Muscle layer of duodenum (tissue), 2 donors: ENCODE measurements around the gene FTL.
"Not testable (repeated sequence)": the region's sequence is repeated elsewhere in the genome, so short reads cannot be mapped to it uniquely, and the experiment has no call there.

Source experiments
- H3K27ac ChIP-seq: one replicate; pipeline ENCODE4 v1.7.0; 2013; ENCODE audit warnings: mild to moderate bottlenecking, low read length
- H3K27me3 ChIP-seq: one replicate; pipeline ENCODE4 v1.7.0; 2013; ENCODE audit warnings: low read depth, mild to moderate bottlenecking, control low read depth, low read length
- H3K36me3 ChIP-seq, 2 donors: one replicate each; pipeline ENCODE4 v1.7.0; 2013; ENCODE audit warnings: low read length in 2 of 2, control low read depth in 1 of 2, mild to moderate bottlenecking in 1 of 2; ENCODE audit not compliant: insufficient read depth in 2 of 2, control insufficient read depth in 1 of 2
- H3K4me1 ChIP-seq, 2 donors: one replicate each; pipeline ENCODE4 v1.7.0; 2013; ENCODE audit warnings: low read length in 2 of 2, mild to moderate bottlenecking in 2 of 2, control low read depth in 1 of 2, moderate library complexity in 1 of 2; ENCODE audit not compliant: insufficient read depth in 2 of 2, control insufficient read depth in 1 of 2
- H3K4me3 ChIP-seq, 2 donors: one replicate each; pipeline ENCODE4 v1.7.0; 2013; ENCODE audit warnings: low read length in 2 of 2, low read depth in 1 of 2, mild to moderate bottlenecking in 1 of 2
- H3K9me3 ChIP-seq, 2 donors: one replicate each; pipeline ENCODE4 v1.7.0; 2013; ENCODE audit warnings: low read length in 2 of 2, control low read depth in 1 of 2, mild to moderate bottlenecking in 1 of 2; ENCODE audit not compliant: control insufficient read depth in 1 of 2
- donor health status: healthy.

Gene FTL

GRCh38 chr19:48965040-48965805, at the start of gene FTL:
TSS of gene FTL (plus strand) at chr19:48965309. CDS start at chr19:48965508, 199 bp downstream.
- Histone ChIP-seq H3K36me3 (peaks cover 16 to 46% of the 10 kb centered on the region in 2 donors), H3K27me3 (no peaks in the 10 kb centered on the region), H3K9me3 (no peaks in the 10 kb centered on the region), H3K4me1 (peaks cover 13 to 48% of the 10 kb centered on the region in 2 donors), H3K4me3 (peak within 1 kb of the TSS; percentile 95 to 97), H3K27ac (peak within 1 kb of the TSS; percentile 89)

- Histone ChIP-seq H3K4me3 (no peak overlapping the region), H3K4me1 (no peaks in the 10 kb centered on the region), H3K27ac (no peak overlapping the region), H3K27me3 (no peaks in the 10 kb centered on the region), H3K9me3 (no peaks in the 10 kb centered on the region), H3K36me3 (peaks cover 37 to 64% of the 10 kb centered on the region in 2 donors)
These were observed 49.4 kb upstream of the FTL start for GRCh38 chr19:48915757-48916156.

DNA sequence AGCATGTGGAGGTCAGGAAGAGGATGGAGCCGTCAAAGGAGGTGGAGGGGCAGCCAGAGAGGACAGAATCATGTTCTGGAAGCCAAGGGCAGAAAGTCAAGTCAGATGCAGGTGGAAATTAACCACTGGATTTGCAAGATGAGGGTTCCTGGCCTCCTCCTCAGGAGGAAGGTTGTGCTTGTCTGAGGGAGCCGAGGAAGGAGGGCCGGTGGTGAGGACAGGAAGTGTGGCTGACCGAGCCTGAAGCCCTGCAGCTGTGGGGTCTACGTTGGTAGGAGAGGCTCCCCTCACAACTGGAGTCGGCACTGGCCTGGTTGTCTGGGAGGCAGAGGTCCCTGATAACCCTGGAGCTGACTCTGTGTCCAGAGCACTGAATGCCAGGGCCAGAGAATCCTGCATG, 47.0 kb upstream of the FTL start:
- Histone ChIP-seq H3K27ac (no peak overlapping the region), H3K9me3 (no peaks in the 10 kb centered on the region), H3K36me3 (peaks cover 25 to 70% of the 10 kb centered on the region in 2 donors), H3K27me3 (no peaks in the 10 kb centered on the region), H3K4me1 (no peaks in the 10 kb centered on the region), H3K4me3 (no peak overlapping the region)

GRCh38 chr19:48918801-48919247, 46.3 kb upstream of the FTL start:
- no peaks in the 10 kb centered on the region for H3K4me1 ChIP-seq
- H3K9me3 ChIP-seq = no peaks in the 10 kb centered on the region
- H3K27me3 ChIP-seq = no peaks in the 10 kb centered on the region
- H3K4me3 ChIP-seq = no peak overlapping the region
- peaks cover 18 to 65% of the 10 kb centered on the region in 2 donors for H3K36me3 ChIP-seq
- no peak overlapping the region for H3K27ac ChIP-seq

DNA sequence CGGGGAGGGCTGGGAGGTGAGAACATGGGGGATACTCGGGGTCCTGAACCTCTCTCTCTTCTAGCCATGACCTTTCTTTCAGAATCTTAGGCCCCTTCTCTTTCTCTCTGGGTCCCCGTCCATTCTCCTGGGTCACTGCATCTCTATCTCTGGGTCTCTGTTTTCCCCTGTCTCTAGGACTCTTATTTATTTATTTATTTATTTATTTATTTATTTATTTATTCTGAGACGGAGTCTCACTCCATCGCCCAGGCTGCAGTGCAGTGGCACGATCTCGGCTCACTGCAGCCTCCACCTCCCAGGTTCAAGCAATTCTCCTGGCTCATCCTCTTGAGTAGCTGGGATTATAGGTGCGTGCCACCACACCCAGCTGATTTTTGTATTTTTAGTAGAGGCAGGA, 45.8 kb upstream of the FTL start:
- H3K9me3 ChIP-seq, H3K27ac ChIP-seq, H3K4me1 ChIP-seq, H3K27me3 ChIP-seq, H3K4me3 ChIP-seq: not testable (repeated sequence)
- H3K36me3 ChIP-seq = peaks cover 16 to 62% of the 10 kb centered on the region in 2 donors

GRCh38 chr19:48920949-48921348, 44.2 kb upstream of the FTL start:
- no peaks in the 10 kb centered on the region for H3K4me1 ChIP-seq
- H3K4me3 ChIP-seq = no peak overlapping the region
- peaks cover 9 to 50% of the 10 kb centered on the region in 2 donors for H3K36me3 ChIP-seq
- no peak overlapping the region for H3K27ac ChIP-seq
- H3K9me3 ChIP-seq = no peaks in the 10 kb centered on the region
- no peaks in the 10 kb centered on the region for H3K27me3 ChIP-seq

DNA sequence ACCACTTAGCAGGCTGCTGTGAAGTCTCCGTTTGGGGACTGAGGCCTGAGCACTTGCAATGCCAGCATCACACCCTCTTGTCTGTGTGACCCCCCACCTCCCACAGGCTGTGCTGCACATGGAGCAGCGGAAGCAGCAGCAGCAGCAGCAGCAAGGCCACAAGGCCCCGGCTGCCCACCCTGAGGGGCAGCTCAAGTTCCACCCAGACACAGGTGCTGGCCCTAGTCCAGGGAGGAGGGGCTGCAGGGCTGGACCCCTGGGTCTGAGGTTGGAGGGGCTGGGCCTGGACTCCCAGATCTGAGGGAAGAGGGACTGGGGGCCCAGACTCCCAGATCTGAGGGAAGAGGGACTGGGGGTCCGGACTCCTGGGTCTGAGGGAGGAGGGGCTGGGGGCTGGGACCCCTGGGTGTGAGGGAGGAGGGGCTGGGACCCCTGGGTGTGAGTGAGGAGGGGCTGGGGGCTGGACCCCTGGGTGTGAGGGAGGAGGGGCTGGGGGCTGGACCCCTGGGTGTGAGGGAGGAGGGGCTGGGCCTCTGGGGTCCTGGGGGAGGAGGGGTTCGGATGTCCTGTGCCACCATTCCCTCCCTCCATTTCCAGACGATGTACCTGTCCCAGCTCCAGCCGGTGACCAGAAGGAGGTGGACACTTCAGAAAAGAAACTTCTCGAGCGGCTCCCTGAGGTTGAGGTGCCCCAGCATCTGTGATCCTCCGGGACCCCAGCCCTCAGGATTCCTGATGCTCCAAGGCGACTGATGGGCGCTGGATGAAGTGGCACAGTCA, 43.2 kb upstream of the FTL start:
- Histone ChIP-seq H3K4me3 (no peak overlapping the region), H3K4me1 (no peaks in the 10 kb centered on the region), H3K27ac (no peak overlapping the region), H3K36me3 (peaks cover 7 to 46% of the 10 kb centered on the region in 2 donors), H3K9me3 (no peaks in the 10 kb centered on the region), H3K27me3 (no peaks in the 10 kb centered on the region)

GRCh38 chr19:48922548-48923490, 42.3 kb upstream of the FTL start:
- Histone ChIP-seq H3K36me3 (peaks cover 6 to 45% of the 10 kb centered on the region in 2 donors), H3K4me3 (no peak overlapping the region), H3K4me1 (no peaks in the 10 kb centered on the region), H3K27me3 (no peaks in the 10 kb centered on the region), H3K9me3 (no peaks in the 10 kb centered on the region), H3K27ac (no peak overlapping the region)

DNA sequence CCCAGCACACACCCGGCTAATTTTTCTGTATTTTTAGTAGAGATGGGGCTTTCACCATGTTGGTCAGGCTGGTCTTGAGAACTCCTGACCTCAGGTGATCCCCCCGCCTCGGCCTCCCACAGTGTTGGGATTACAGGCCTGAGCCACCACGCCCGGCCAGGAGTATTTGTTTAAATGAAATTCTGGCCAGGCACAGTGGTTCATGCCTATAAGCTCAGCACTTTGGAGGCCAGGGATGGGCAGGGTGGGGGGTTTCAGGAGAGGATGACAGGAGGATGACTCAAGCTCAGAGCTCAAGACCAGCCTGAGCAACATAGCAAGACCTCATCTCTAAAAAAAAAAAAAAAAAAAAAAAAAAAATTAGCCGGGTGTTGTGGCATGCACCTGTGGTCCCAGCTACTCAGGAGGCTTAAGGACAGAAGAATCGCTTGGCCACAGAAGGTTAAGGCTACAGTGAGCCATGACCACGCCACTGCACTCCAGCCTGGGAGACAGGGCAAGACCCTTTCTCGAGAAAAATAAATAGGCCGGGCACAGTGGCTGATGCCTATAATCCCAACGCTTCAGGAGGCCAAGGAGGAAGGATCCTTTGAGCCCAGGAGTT, 39.8 kb upstream of the FTL start:
- no peaks in the 10 kb centered on the region for H3K4me1 ChIP-seq
- peaks cover 0 to 28% of the 10 kb centered on the region in 2 donors for H3K36me3 ChIP-seq
- H3K27me3 ChIP-seq = no peaks in the 10 kb centered on the region
- no peaks in the 10 kb centered on the region for H3K9me3 ChIP-seq
- no peak overlapping the region for H3K4me3 ChIP-seq
- H3K27ac ChIP-seq = no peak overlapping the region

GRCh38 chr19:48925890-48926289, 39.2 kb upstream of the FTL start:
- not testable (repeated sequence) for H3K27me3 ChIP-seq, H3K4me3 ChIP-seq, H3K4me1 ChIP-seq, H3K9me3 ChIP-seq, H3K27ac ChIP-seq
- H3K36me3 ChIP-seq = peaks cover 0 to 24% of the 10 kb centered on the region in 2 donors
